ENCODE measurements around the gene IL17D. TPM values are rescaled to one million over a fixed set of nuclear protein-coding genes. Genes with fewer than 3 reads are reported as not detected.

Gene IL17D
- total RNA-seq, 4 donors from 2014 or later, result 2.1 to 3.5 (median 2.5) TPM

- TF ChIP-seq, protein P1, sequence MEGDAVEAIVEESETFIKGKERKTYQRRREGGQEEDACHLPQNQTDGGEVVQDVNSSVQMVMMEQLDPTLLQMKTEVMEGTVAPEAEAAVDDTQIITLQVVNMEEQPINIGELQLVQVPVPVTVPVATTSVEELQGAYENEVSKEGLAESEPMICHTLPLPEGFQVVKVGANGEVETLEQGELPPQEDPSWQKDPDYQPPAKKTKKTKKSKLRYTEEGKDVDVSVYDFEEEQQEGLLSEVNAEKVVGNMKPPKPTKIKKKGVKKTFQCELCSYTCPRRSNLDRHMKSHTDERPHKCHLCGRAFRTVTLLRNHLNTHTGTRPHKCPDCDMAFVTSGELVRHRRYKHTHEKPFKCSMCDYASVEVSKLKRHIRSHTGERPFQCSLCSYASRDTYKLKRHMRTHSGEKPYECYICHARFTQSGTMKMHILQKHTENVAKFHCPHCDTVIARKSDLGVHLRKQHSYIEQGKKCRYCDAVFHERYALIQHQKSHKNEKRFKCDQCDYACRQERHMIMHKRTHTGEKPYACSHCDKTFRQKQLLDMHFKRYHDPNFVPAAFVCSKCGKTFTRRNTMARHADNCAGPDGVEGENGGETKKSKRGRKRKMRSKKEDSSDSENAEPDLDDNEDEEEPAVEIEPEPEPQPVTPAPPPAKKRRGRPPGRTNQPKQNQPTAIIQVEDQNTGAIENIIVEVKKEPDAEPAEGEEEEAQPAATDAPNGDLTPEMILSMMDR (IDR thresholded peaks at IDR 0.05), result no peak
These were observed 977 bp upstream of the IL17D start for GRCh38 chr13:20702530-20702914.

DNA sequence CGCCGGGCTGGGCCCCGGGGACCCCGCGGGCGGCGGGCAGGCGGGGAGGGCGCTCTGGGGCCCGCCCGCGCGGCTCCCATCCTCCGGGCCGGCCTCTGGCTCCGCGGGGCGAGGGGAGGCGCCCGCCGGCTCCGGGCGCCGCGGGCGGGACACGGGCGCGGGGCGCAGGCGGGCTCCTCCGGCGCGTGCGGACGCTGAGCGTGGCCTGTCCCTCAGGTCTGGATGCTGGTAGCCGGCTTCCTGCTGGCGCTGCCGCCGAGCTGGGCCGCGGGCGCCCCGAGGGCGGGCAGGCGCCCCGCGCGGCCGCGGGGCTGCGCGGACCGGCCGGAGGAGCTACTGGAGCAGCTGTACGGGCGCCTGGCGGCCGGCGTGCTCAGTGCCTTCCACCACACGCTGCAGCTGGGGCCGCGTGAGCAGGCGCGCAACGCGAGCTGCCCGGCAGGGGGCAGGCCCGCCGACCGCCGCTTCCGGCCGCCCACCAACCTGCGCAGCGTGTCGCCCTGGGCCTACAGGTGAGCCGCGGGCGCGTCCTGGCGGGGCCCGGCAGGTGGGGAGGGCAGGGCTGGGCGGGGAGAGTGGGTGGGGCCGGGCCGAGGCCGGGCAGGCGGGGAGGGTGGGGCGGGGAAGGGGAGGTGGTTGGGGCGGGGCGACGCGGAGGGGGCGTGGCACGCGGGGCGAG lies 420 bp downstream of the IL17D start:
- DNase-seq (ENCODE audit: low spot score) (no peak), ATAC-seq (ENCODE audit: low FRiP score) (peak; percentile 91)
- TF ChIP-seq, protein P1 (IDR thresholded peaks at IDR 0.05), result peak in 2 of 3 donors; percentile 21 to 53

More at GRCh38 chr13:20702530-20702914, 977 bp upstream of the IL17D start:
- ATAC-seq (ENCODE audit: low FRiP score), result no peak
- no peak for DNase-seq (ENCODE audit: low spot score)

DNA sequence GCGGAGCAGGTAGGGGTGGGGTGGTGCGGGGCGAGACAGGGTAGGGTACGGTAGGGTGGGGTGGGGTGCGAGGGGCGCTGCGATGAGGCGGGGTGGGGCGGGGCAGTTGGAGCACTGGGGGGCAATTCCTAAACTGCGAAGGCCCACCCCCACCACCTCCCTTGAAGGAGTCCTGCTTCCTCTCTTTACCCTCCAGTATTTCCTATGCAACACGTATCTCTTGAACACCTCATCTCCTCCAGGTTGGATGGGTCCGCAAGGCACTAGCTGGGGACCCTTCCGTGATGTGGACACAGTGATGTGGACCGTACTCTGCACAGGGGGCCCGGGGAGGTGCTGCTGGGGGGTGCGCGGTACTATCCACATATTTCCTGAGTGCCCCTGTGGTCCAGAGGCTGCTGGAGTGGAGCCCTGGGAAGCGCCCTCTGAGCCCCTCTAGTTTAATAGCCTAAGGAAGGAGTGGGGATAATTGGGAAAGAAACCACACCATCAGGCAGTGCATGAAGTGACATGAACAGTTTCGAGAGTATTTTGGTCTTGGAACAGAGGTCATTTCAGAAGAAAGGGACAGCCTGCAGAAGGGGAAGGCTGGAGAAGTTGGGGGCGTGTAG lies 1.1 kb downstream of the IL17D start:
- TF ChIP-seq, protein P1 (IDR thresholded peaks at IDR 0.05), result no peak
- ATAC-seq (ENCODE audit: low FRiP score), result no peak
- no peak for DNase-seq (ENCODE audit: low spot score)

DNA sequence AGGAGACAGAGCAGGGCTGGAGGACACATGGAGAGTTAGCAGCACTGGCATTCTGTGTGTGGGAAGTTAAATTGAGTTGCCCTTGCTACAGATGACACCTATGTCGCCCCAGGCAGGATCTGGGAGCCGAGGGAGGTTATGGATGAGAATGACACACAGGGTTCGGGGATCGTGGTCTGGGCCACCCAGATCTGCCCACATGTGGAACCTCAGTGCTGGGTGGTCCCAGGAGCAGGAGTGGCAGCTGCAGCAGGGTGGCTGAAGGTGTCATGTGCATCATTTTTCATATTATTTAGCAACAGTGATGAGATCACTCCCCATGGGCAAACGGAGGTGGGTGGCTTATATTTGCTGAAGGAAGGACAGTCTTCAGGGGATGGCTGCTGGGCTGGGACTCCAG lies 3.2 kb downstream of the IL17D start:
- TF ChIP-seq, protein P1 (IDR thresholded peaks at IDR 0.05), result no peak
- DNase-seq (ENCODE audit: low spot score), result no peak
- no peak for ATAC-seq (ENCODE audit: low FRiP score)

DNA sequence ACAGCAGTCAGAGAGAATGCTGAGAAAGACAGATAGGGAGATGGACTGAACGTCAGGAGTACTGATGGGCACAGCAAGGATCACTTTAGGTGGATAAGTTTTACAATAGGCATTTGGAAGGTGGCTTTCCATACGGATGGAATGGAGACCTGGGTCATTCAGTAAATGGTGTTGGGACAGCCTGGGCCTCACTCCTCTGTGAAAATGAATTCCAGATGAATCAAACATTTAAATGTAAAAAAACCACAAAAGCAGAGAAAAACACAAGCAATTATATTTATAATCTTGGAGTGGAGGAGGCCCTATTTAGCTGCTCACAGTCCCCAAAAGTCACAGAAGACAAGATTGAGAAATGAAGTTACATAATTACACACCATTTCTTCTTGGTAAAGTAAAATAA lies 4.7 kb downstream of the IL17D start:
- TF ChIP-seq, protein P1 (IDR thresholded peaks at IDR 0.05), result no peak
- ATAC-seq (ENCODE audit: low FRiP score) (no peak), DNase-seq (ENCODE audit: low spot score) (no peak)

- no peak for DNase-seq (ENCODE audit: low spot score)
- TF ChIP-seq, protein P1 (IDR thresholded peaks at IDR 0.05), result no peak
- no peak for ATAC-seq (ENCODE audit: low FRiP score)
These were observed 5.9 kb downstream of the IL17D start for GRCh38 chr13:20709369-20709768.

DNA sequence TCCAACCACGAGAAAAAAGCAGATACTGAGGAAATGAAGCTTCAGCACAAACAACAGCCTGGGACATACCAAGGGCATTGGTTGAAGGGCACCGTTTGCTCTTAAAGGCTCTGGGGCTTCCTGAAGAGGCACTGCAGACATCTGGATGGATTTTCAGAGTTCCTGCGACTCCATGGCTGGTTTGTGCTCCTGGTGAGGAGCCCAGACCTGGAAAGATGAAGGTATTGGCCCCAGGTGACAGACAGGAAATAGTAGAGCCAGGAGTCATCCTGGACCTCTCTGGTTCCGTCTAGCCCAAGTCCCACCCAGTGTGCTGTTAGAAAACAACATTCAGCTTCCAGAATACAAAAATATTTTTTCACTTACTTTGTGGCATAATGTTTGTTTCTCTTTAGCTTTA lies 6.3 kb downstream of the IL17D start:
- DNase-seq (ENCODE audit: low spot score) (no peak), ATAC-seq (ENCODE audit: low FRiP score) (no peak)
- TF ChIP-seq, protein P1 (IDR thresholded peaks at IDR 0.05), result no peak

Measured in omental fat pad (tissue), 4 donors.